ENCODE data around the gene ACTN2.

ACTN2 gene

DNA sequence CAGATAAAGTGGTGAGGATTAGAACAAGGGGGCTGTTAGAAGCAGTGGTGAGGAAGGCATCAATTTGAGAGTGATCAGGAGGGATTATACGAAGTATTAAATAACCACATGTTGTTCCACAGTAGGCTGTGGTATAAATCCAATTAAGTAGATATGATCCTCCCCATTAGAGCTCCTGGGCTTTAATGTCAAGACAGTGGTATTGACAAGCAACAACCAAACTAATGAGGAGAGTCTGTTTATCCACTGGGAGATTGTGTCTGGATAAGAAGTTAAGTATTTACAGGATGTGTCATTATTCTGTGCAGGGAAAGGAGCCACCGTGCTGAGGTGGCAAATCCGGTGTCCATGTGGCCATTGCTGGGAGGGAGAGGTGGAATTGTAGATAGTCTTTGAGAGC is 5.8 kb downstream of the ACTN2 start:
- no peak for DNase-seq

DNA sequence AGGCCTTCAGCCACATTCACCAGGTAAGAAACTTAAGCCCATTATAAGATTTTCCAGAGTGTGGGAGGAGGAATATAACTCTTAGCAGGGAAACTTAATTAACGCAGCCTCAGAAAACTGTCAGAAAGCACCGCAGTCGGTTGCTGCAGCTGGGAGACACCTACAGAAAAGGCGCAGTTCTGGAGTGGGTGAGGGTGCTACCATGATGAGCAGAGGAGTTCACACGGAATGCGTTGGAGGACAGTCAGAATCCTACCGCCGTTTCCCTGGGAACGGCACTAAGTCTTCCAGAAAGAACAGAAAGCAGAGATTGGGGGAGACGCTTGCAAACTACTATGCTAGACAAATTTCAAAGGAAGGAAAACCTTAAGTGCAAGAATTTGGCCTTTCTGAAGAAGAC is 6.4 kb downstream of the ACTN2 start:
- no peak for DNase-seq

DNA sequence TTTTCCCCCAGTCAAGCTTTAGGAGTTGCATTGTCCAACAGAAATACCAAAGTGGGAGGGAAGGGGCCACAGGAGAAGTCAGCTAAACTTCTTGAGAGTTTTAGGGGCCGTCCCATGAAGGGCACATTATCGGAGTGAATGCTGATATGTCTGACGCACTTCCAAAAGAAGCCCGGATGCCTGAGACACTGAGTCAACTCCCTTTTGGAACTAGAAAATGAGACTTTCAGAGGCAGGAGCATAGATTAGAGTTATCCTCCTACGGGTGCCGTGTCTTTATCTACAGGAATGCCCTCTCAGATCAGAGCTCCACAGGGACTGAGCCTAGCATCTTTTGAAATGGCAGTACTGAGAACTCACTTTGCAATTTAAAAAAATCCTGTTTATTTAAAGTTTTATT is 13.1 kb downstream of the ACTN2 start:
- DNase-seq, result no peak

DNA sequence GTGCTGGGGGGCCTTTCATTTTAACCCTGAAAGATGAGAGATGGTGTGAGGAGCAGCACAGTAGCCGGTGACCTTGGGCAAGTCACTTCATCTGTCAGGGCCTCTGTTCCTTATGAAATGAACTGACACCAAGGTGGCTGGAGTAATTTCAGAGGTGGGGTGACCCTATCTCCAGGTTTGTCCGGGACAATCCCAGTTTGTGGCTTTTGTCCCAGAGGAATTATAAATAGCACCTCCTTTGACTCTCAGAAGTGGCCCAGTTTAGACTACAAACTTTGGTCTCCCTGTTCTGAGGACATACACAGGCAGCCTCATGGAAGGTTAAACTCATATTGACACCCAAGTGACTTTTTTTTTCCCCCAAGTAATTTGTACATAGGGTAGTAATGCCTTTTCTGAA is 14.6 kb downstream of the ACTN2 start:
- DNase-seq, result no peak

DNA sequence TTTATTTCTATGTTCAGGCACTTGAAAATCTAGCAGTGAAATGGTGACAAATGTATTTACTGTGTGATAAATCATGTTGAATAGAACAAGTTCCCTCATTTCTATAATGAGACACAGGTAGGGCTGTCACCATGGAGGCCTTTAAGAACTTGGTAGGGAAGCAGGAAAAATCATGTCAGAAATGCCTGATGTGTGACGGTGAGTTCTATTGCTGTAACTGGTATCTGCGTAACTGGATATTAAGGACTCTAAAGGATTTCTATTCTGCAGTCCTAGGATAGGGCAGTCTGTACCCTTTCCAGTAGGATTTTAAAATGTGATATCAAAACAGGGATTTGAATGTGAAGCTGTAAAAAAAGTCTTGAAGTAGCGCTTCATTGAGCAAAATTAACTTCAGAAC is 15.5 kb downstream of the ACTN2 start:
- no peak for DNase-seq

DNA sequence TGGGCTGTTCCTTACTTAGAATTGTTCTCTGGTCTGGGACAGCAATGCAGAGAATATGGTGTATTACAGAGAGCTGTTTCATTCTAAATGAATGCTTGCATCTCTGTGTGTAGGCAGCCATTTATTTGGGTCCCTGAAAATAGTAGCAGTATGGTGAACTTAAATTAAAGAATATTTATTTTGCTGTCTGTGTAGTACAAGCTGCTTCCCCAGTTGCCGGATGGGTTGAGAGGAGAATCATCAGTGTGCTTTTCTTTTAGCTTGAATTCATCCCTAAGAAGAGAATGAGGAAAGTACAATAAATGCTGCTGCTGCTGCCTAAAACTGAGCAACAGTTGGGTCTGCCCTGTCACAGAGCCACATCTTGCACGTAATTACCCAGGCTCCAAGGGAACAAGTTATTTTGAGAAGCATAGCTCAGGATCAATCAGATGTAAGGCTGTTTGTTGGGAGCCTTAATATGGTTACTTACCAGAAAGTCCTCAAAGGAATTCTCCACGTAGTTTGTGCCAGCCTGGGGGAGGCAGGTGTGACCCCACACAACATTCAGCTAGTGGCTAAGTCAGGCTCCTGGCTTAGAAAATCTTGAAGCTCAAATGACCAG is 16.6 kb downstream of the ACTN2 start:
- DNase-seq, result no peak

DNA sequence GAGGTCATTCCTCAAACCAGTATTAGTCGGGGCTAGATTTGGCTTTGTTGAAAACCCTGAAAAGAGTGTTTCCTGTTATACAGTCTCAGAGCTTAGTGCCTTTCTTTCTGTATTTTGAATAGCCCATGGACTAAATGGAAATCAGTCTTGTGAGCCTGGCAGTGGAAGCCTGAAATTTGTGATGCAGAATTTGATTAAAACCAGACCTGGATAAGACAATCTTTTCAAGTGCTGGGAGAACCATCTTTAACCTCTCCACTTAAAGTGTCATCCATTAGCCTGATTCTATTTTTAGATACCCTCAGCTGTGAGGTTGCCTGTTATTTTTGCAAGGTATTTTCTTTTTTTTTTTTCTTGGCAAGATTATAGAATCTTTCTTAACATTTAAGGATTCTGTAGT is 19.5 kb downstream of the ACTN2 start:
- DNase-seq, result no peak

DNA sequence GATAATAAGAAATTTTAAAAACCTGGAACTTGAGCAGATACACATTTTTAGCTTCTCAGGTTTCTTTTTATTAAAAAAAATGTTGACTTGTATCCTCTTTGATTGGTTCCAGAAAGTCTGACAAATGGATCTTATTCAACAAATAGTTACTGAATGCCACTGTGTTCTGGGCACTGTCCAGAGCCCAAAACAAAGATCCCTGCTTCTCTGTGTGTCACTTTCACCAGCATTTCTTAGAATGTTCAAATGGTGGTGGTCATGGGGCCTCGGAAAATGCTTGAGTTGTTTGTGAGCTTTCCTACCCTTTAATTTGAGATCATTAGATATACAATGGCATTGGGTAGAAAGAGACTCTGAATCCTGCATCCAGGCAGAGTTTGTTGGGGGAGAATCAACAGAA is 19.9 kb downstream of the ACTN2 start:
- no peak for DNase-seq

DNA sequence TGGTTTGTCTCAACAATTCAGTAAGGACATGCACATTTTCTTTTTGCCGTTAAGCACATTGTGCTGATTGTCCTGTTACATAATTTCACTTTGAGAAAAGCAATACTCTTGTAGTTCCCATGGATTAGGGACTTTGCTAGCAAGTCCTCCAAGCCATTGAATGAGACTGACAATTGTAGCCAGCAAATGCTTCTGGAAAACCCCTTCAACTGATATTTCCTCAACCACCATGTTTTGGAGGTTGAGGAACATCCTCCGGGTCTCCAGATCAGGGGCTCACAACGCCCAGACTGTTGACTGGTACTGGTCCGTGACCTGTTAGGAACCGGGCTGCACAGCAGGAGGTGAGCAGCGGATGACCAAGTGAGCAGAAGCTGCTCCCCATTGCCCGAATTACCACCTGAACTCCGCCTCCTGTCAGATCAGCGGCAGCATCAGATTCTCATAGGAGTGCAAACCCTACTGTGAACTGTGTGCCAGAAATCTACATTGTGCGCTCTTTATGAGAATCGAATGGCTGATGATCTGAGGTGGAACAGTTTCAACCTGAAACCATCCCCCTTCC is 24.1 kb downstream of the ACTN2 start:
- DNase-seq, result no peak

DNA sequence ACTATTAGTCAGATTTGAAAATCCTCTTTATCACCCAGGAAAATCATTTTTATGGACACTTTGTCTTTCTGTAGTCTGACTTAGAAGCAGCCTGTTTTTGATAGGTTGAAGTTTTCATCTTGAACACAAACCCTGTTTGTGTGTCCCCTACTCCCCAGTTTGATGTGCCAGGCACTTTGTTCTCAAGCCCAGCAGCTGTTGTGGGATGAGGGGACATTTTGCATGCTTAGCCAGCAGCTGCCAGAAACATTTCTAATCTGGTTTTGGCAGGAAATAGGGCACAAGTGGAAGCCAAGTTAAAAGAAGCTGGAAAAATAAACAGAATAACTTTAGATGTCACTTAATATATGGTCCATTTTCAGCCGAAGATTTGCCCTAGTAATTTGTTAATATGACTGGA is 29.9 kb downstream of the ACTN2 start:
- no peak for DNase-seq

DNA sequence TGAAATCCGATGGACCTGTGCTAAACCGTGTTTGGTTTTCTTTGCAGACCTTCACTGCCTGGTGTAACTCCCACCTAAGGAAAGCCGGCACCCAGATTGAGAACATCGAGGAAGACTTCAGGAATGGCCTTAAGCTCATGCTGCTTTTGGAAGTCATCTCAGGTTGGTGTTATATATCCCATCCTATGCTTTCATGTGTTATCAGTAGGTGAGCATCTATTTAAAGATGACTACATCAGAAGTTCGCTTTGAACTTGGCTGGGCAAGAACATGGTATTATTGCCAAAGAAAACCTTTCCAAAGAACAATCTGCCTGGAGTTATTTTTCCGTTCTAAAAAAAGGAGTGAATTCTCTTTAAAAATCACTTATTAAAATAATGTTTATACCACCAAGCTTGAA is 31.5 kb downstream of the ACTN2 start:
- no peak for DNase-seq

DNA sequence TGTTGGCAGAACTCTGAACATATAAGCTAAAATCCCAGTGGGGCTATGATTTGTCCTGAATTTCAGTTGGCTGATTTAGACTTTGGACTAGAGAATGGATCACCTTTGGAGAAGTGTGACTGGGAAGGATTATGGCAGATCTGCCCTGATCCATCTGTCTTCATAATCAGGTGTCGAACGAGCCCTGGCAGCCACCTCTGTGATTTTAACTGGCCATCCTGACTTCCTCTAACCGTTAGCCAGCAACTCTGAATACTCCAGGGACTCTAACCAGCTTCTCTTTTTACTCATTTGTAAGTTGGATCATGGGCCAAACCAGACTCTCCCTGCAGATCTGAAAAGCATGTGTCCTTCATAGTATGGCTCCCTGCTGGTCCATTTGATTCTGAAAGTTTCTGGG is 32.0 kb downstream of the ACTN2 start:
- no peak for DNase-seq

DNA sequence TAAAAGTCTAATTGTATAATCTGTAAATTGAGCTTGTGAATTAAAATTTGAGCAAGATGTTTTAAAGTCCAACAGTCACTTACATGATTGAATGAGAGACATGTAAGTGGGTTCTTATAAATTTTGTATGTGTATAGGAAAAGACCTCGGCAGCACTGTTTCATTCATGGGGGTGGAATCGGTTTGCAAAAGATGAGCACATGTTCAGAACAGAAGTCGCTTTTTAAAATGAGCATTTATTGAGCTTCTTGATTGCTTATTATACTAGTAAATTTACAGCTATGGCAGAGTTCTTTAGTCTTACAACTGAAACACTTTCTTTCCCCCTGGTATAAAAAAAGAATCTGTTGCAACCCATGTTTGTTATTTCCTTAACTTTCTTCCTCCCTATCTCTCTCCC is 33.9 kb downstream of the ACTN2 start:
- DNase-seq, result no peak

DNA sequence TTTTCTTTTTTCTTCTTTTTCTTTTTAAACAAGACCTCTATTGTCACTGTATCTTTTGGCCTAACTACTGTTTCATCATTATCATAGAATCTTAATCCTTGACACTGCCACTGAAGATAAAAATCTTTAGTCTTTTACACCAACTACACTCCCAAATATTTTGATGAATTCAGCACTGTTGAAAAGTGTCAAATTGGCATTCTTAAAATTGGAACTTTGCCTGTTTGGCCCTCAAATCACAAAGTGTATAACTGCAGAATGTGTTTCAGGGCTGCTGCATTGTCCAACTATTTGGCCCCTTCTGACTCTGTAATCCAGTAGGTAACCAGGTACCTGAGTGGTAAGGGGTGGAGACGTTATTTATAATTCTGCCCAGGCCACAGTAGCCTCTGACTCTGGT is 34.3 kb downstream of the ACTN2 start:
- DNase-seq, result no peak

DNA sequence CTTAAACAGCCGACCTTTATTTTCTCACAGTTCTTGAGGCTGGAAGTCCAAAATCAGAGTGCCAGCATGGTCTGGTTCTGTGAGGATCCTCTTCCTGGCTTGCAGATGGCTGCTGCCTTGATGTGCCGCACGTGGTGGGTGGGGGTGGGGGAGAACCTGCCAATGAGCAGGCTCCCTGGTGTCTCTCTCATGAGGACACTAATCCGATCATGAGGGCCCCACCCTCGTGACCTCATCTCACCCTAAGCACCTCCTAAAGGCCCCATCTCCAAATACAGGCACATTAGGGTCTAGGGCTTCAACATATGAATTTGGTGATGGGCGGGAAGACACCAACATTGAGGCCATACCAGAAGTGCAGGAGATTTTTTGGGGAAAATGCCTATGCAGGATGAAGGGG is 37.8 kb downstream of the ACTN2 start:
- no peak for DNase-seq

DNA sequence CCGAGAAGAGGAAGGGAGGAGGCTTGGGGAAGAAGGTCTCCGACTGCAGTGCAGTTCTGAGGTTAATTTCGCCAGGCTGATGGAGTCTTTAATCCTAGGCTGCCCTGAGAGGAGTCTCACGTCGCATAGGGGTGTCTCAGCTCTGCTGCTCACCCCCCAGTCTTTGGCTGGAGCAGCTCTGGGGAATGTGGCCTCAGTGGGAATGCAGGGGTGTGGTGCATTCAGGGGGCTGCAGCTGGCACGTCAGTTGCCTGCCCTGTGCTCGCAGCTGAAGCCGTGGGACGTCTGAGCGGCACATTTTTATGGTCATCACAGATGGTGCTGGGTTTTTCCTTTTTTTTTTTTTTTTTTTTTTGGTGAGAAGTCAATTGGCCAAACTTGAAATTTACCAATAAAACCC is 38.2 kb downstream of the ACTN2 start:
- DNase-seq, result no peak

DNA sequence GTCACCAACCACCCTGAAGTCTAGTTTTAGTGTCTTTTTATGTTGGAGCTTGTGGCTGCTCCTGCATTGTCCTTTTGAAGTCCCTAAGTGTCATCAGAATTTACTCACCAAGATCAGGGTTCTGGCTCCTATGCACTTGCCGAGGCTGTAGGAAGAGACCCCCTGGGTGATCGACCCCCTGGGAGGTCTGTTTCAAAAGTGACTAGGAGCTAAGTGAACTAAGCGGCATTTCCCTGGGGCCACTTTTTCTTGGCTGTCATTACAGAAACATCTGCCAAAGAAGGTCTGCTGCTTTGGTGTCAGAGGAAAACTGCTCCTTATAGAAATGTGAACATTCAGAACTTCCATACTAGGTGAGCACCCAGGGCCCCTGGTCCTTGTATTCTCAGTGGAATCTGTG is 39.4 kb downstream of the ACTN2 start:
- no peak for DNase-seq

DNA sequence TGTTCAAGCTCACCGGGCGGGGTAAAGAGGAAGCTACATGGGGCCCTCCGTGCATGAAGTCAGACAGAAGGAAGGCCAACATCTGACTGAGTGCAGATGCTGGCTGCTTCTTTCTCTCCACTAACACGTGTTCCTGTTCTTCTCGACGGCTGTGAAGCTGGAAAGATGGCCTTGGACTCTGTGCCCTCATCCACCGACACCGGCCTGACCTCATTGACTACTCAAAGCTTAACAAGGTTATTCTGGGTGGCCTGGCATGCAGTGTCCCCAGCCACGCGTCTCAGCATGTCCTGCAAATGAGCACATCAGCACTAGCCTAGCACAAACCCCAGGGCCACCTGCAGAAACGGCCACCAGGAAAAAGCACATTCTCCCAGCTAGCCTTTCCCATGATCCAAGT is 41.2 kb downstream of the ACTN2 start:
- DNase-seq, result no peak

DNA sequence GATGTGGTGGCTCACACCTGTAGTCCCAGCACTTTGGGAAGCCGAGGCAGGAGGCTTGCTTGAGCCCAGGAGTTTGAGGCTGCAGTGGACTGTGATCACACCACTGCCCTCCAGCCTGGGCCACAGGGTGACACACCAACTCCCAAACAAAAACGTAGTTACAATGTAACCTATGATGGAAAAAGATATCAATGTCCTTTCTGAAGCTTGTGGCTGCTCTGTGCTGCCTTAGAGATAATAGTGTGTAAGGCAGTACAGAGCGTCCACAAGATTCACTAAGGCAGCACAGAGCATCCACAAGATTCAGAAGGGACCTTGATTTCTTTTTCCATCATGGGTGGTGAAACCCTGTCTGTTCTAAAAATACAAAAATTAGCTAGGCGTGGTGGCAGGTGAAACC is 42.5 kb downstream of the ACTN2 start:
- DNase-seq, result no peak

DNA sequence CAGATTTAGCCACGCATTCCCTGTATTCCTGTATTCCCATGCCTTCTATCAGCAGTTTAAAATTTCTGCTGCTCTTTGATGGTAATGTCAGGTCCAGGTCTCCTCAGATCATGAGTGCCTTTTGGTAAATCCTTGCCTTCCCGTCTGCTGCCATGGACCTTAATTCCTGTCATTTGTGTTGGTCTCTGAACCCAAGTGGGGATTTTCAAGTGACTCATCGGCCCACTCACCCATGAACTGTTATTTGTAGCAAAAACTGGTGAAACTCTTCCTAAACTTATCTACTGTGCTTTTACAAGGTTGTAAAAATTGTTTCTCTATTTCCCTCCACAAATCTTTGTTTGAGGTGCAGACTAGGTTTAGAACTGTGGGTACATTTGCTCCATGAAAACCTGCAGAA is 47.4 kb downstream of the ACTN2 start:
- no peak for DNase-seq

DNA sequence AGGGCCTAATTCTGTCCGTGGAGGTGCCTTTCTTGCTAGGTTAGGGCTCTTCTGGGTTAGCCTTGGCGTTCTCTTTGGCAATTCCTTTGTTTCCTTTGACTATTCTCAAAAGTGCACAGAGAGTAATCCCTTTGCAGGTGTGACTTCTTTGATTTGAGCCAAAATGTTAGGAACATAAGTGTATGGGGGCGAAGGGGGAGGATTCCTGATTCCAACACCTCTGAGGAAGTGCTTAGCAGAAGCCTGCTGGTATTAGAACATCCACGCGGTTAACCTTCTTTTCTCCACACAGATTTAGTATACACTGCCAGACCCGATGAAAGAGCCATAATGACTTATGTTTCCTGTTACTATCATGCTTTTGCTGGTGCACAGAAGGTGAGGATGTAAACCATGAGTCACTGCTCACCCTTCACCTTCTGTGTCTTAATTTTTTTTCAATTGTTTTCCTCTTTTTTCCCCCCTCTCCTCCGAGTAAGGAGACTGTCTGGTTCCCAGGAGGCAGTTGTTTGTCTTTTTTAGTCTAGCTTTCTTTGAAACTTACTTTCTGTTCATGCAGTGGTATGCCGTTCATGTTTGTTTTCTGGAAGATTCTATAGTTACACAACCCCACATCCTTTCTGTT is 48.0 kb downstream of the ACTN2 start:
- DNase-seq, result no peak

DNA sequence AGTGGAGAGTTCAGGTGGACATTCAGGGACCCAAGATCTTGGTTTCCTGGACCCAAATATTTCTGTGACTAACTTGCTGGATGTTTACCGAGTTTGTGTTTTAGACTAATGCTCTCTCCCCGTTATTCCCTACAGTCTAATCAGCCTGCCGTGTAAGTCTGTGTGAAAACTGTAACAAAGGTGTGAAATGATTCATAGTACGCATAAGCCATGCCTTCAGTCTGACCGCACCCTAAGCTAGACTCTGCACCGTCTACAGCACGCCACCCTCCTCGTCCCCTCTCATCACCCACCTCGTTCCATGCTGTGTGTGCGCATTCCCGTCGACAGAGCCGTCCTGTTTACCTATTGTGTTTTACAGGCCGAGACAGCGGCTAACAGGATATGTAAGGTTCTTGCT is 50.5 kb downstream of the ACTN2 start:
- DNase-seq, result no peak

DNA sequence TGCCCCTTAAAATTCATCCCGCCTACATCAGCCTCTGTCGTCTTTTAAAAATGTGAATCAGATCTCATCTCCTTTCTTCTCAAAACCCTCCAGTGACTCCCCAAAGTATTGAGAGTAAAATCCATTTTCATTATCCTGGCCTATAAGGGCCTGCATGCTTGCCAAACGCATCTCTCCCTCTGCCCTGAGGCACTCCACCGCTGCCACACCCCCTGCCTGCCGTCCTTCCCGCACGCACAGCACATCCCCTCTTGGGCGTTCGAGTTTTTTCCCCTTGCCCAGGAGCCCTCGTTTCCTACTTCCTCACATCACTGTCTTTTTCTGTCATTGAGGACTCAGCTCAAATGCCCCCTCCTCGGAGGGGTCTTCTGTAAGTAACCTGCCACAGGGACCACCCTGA is 55.5 kb downstream of the ACTN2 start:
- no peak for DNase-seq

DNA sequence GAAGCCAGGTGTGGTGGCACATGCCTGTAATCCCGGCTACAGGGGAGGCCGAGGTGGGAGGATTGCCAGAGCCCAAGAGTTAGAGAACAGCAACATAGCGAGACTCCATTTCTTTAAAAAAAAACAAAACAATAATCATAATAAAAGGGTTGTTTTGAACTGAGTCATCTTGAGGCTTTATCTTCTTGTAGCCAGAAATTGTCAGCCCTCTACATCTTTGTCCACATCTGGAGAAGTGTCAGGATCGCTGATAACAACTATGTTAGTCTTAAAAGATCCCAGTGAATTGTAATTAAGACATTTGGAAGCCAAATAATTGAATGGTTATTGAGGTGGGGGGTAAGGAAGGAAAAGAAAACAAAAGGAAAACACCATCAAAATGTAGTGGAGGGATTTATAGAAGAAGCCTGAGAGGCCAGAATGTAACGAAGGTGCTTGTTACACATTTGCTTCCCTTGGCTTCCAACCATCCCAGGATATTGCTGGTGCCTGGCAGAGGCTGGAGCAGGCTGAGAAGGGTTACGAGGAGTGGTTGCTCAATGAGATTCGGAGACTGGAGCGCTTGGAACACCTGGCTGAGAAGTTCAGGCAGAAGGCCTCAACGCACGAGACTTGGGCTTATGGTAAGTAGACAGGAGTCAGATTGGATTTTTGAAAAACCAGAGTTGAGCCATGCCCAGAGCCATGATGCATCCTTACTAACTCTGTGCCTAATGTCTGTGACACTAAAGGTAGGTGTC is 56.3 kb downstream of the ACTN2 start:
- DNase-seq, result no peak

DNA sequence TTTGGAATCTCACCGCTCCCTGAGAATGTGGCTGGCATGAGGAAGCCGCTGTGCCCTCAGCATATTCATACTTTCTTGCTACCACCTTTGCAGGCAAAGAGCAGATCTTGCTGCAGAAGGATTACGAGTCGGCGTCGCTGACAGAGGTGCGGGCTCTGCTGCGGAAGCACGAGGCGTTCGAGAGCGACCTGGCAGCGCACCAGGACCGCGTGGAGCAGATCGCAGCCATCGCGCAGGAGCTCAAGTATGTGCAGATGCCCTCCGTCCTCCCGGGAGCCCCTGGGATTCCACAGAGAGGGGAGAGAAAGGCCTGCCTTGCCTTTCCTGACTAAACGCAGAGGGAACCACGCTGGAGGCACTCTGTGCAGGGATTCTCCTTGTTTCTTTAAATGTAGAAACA is 58.2 kb downstream of the ACTN2 start:
- DNase-seq, result no peak
